Upper lobe of left lung (tissue), 4 donors: Measurements from ENCODE around the gene SMC6.

Experiments used
- POLR2A ChIP-seq, 4 donors: fragments of 450-650 bp; IDR thresholded peaks; one replicate each; pipeline ENCODE4 v1.5.1; 2016 to 2017; ENCODE audit warnings: antibody characterized with exemption in 4 of 4, mild to moderate bottlenecking in 2 of 4
- POLR2AphosphoS5 ChIP-seq, 2 donors: sonication (generic); formaldehyde crosslinking; IDR thresholded peaks; one replicate each; pipeline ENCODE4 v1.5.1; 2017; ENCODE audit warnings: antibody characterized with exemption in 2 of 2
- TF ChIP-seq, protein P1 (sequence below), 6 experiments: fragments of 450-650 bp in 4 of 6; fragments of 200-600 bp in 2 of 6; sonication (generic) in 2 of 6; IDR thresholded peaks; one replicate each; pipeline ENCODE4 v1.5.1; 2016 to 2019; ENCODE audit warnings: antibody characterized with exemption in 6 of 6

GRCh38 chr2:17771956-17772355, 18.3 kb upstream of the SMC6 start:
- TF ChIP-seq POLR2A (IDR thresholded peaks at IDR 0.05) (no peak), POLR2AphosphoS5 (IDR thresholded peaks at IDR 0.05) (no peak)
- TF ChIP-seq, protein P1, sequence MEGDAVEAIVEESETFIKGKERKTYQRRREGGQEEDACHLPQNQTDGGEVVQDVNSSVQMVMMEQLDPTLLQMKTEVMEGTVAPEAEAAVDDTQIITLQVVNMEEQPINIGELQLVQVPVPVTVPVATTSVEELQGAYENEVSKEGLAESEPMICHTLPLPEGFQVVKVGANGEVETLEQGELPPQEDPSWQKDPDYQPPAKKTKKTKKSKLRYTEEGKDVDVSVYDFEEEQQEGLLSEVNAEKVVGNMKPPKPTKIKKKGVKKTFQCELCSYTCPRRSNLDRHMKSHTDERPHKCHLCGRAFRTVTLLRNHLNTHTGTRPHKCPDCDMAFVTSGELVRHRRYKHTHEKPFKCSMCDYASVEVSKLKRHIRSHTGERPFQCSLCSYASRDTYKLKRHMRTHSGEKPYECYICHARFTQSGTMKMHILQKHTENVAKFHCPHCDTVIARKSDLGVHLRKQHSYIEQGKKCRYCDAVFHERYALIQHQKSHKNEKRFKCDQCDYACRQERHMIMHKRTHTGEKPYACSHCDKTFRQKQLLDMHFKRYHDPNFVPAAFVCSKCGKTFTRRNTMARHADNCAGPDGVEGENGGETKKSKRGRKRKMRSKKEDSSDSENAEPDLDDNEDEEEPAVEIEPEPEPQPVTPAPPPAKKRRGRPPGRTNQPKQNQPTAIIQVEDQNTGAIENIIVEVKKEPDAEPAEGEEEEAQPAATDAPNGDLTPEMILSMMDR (IDR thresholded peaks at IDR 0.05), result no peak
